Right renal cortex interstitium (tissue), 3 donors: ENCODE measurements around the gene OSBPL6. TPM values are rescaled to one million over a fixed set of nuclear protein-coding genes. Genes with fewer than 3 reads are reported as not detected.
"Not testable (repeated sequence)": the region's sequence is repeated elsewhere in the genome, so short reads cannot be mapped to it uniquely, and the experiment has no call there.

ENCODE experiments used
- DNase-seq, 3 donors: peaks; one replicate each; pipeline ENCODE4 v3.0.0-alpha.2; 2013; ENCODE audit warnings: low read depth in 3 of 3, low spot score in 2 of 3
- polyA plus RNA-seq, 3 donors: library from polyadenylated mRNA; unstranded; fragments of 120-200 nt; gene quantifications; one replicate each; pipeline ENCODE4 v1.2.1, GENCODE V29; 2013; ENCODE audit not compliant: insufficient read length in 3 of 3

OSBPL6 gene
- polyA plus RNA-seq, 3 donors: 5.2 to 5.9 (median 5.3) TPM

GRCh38 chr2:178197791-178198190, 3.5 kb downstream of the OSBPL6 start:
- no peak for DNase-seq

GRCh38 chr2:178198441-178198840, 4.1 kb downstream of the OSBPL6 start:
- not testable (repeated sequence) for DNase-seq

GRCh38 chr2:178199334-178199733, 5.0 kb downstream of the OSBPL6 start:
- no peak for DNase-seq

GRCh38 chr2:178200331-178200730, 6.0 kb downstream of the OSBPL6 start:
- no peak for DNase-seq

- no peak for DNase-seq
These were observed 8.6 kb downstream of the OSBPL6 start for GRCh38 chr2:178202927-178203326.

GRCh38 chr2:178204977-178205376, 10.7 kb downstream of the OSBPL6 start:
- DNase-seq: no peak

GRCh38 chr2:178205853-178206521, 11.7 kb downstream of the OSBPL6 start:
- no peak for DNase-seq

GRCh38 chr2:178208336-178208735, 14.0 kb downstream of the OSBPL6 start:
- no peak for DNase-seq

- no peak for DNase-seq
These were observed 14.5 kb downstream of the OSBPL6 start for GRCh38 chr2:178208817-178209216.

- DNase-seq: no peak
These were observed 17.1 kb downstream of the OSBPL6 start for GRCh38 chr2:178211460-178211859.

GRCh38 chr2:178211943-178212342, 17.6 kb downstream of the OSBPL6 start:
- no peak for DNase-seq

GRCh38 chr2:178213991-178214390, 19.7 kb downstream of the OSBPL6 start:
- DNase-seq: no peak

- DNase-seq: no peak
These were observed 24.9 kb downstream of the OSBPL6 start for GRCh38 chr2:178219247-178219646.

GRCh38 chr2:178220814-178221213, 26.5 kb downstream of the OSBPL6 start:
- no peak for DNase-seq

GRCh38 chr2:178221556-178221955, 27.2 kb downstream of the OSBPL6 start:
- no peak for DNase-seq

- DNase-seq: no peak
These were observed 29.5 kb downstream of the OSBPL6 start for GRCh38 chr2:178223806-178224205.

GRCh38 chr2:178225006-178225805, 30.9 kb downstream of the OSBPL6 start:
- no peak for DNase-seq

- no peak for DNase-seq
These were observed 32.9 kb downstream of the OSBPL6 start for GRCh38 chr2:178227187-178227586.

- DNase-seq: no peak
These were observed 35.6 kb downstream of the OSBPL6 start for GRCh38 chr2:178229927-178230326.

GRCh38 chr2:178230396-178230795, 36.1 kb downstream of the OSBPL6 start:
- DNase-seq: no peak

- DNase-seq: no peak
These were observed 39.1 kb downstream of the OSBPL6 start for GRCh38 chr2:178233428-178233827.

GRCh38 chr2:178234648-178235047, 40.3 kb downstream of the OSBPL6 start:
- DNase-seq: no peak
